GM20431 (cell line): ENCODE results near the gene CYTH4.

Experiments
- in situ Hi-C: fragments of 300-500 bp; cut with MseI, MboI; formaldehyde crosslinking; loops from one replicate; pipeline ENCODE4 v1.15.0; 2020; ENCODE audit warnings: low sequenced_read_pairs; ENCODE audit not compliant: unreplicated experiment

CYTH4 gene

GRCh38 chr22:37358386-37358785 lies 76.1 kb downstream of the CYTH4 start:
- in situ Hi-C loops, result no loop called here

- in situ Hi-C loops, result no loop called here
Measured at GRCh38 chr22:37358917-37359316, 76.6 kb downstream of the CYTH4 start.

GRCh38 chr22:37362621-37363020 lies 80.3 kb downstream of the CYTH4 start:
- in situ Hi-C loops, result no loop called here

- in situ Hi-C loops, result no loop called here
Measured at GRCh38 chr22:37363261-37363992, 81.1 kb downstream of the CYTH4 start.
